MM.1S (cell line): ENCODE results near the gene CBX5.

Experiments used
- CTCF ChIP-seq: fragments of 300-600 bp; sonication (generic); IDR thresholded peaks from 2 replicates; pipeline ENCODE4 v1.5.1; 2016; ENCODE audit warnings: antibody characterized with exemption, low read length, mixed read lengths
- EZH2 ChIP-seq: fragments of 300-600 bp; sonication (generic); optimal IDR thresholded peaks from 2 replicates; pipeline ENCODE3; 2017; ENCODE audit warnings: low read depth, mild to moderate bottlenecking, antibody characterized with exemption, low read length, mixed read lengths

- TF ChIP-seq CTCF (no peak), EZH2 (no peak)
These were observed 31.1 kb upstream of the CBX5 start for GRCh38 chr12:54311051-54311450.
